ENCODE measurements around the gene ACMSD. TPM values are rescaled to one million over a fixed set of nuclear protein-coding genes. Genes with fewer than 3 reads are reported as not detected.

ACMSD gene
- total RNA-seq, 3 donors from 2014 or later (not counting 1 experiment from before 2014, with no cell fraction given), result not detected

DNA sequence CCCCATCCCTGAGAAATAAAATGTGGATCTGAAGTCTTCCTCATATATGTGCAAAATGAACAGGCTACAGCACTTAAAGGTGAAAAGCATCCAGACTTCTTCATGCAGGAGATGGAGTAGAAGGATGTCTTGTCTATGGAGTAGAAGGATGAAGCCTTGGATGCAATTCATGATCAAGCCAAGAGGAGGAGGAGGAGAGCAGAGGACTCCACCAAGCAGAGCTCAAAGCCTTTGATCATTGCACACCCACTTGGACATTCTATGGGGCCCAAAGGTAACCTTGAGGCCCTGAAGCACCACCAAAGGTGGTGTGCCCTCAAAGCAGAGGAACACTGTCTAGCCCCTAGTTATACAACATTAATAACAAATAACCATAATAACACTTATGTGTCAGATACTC, 17.3 kb downstream of the ACMSD start:
- no peaks in the 10 kb centered on the region for H3K27me3 Mint-ChIP-seq (ENCODE audit: low read depth in 2 of 2)
- Histone ChIP-seq H3K36me3 (ENCODE audit: control insufficient read depth, insufficient read depth, low read length) (no peaks in the 10 kb centered on the region), H3K27ac (ENCODE audit: low read length) (no peak overlapping the region), H3K9me3 (ENCODE audit: control insufficient read depth, insufficient read depth, low read length) (no peaks in the 10 kb centered on the region), H3K27me3 (ENCODE audit: control insufficient read depth, insufficient read depth, low read length) (no peaks in the 10 kb centered on the region), H3K4me3 (ENCODE audit: low read length) (no peak overlapping the region), H3K4me1 (ENCODE audit: control insufficient read depth, insufficient read depth, low read length) (no peaks in the 10 kb centered on the region)
- intact Hi-C loops (cut with micrococcal nuclease), result no loop called here
- ATAC-seq (no peak), DNase-seq (no peak)
- H3K4me1 Mint-ChIP-seq, result no peaks in the 10 kb centered on the region
- no peak overlapping the region for H3K27ac Mint-ChIP-seq
- H3K4me3 Mint-ChIP-seq, result no peak overlapping the region
- TF ChIP-seq, protein P1, sequence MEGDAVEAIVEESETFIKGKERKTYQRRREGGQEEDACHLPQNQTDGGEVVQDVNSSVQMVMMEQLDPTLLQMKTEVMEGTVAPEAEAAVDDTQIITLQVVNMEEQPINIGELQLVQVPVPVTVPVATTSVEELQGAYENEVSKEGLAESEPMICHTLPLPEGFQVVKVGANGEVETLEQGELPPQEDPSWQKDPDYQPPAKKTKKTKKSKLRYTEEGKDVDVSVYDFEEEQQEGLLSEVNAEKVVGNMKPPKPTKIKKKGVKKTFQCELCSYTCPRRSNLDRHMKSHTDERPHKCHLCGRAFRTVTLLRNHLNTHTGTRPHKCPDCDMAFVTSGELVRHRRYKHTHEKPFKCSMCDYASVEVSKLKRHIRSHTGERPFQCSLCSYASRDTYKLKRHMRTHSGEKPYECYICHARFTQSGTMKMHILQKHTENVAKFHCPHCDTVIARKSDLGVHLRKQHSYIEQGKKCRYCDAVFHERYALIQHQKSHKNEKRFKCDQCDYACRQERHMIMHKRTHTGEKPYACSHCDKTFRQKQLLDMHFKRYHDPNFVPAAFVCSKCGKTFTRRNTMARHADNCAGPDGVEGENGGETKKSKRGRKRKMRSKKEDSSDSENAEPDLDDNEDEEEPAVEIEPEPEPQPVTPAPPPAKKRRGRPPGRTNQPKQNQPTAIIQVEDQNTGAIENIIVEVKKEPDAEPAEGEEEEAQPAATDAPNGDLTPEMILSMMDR (IDR thresholded peaks at IDR 0.05), result no peak
- H3K9me3 Mint-ChIP-seq, result no peaks in the 10 kb centered on the region
- no peaks in the 10 kb centered on the region for H3K36me3 Mint-ChIP-seq

DNA sequence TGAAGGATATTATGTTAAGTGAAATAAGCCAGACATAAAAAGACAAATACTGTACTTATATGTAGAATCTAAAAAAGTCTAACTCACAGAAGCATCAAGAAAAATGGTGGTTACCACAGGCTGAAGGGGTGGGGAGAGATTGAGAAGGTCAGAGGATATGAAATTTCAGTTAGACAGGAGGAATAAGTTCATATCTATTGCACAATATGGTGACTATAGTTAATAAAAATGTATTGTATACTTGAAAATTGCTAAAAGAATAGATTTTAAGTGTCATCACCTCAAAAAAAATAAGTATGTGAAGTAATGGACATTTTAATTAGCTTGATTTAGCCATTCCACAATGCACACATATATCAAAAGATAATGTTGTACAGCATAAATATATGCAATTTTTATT, 19.8 kb downstream of the ACMSD start:
- ATAC-seq (no peak), DNase-seq (no peak)
- no peaks in the 10 kb centered on the region for H3K4me1 ChIP-seq (ENCODE audit: control insufficient read depth, insufficient read depth, low read length)
- no peak overlapping the region for H3K27ac ChIP-seq (ENCODE audit: low read length)
- H3K27me3 ChIP-seq (ENCODE audit: control insufficient read depth, insufficient read depth, low read length), result no peaks in the 10 kb centered on the region
- no peaks in the 10 kb centered on the region for H3K36me3 ChIP-seq (ENCODE audit: control insufficient read depth, insufficient read depth, low read length)
- H3K4me3 ChIP-seq (ENCODE audit: low read length), result no peak overlapping the region
- Mint-ChIP-seq H3K4me1 (no peaks in the 10 kb centered on the region), H3K27me3 (ENCODE audit: low read depth in 2 of 2) (no peaks in the 10 kb centered on the region), H3K36me3 (no peaks in the 10 kb centered on the region), H3K27ac (no peak overlapping the region), H3K9me3 (no peaks in the 10 kb centered on the region), H3K4me3 (no peak overlapping the region)
- TF ChIP-seq, protein P1 (IDR thresholded peaks at IDR 0.05), result no peak
- no peaks in the 10 kb centered on the region for H3K9me3 ChIP-seq (ENCODE audit: control insufficient read depth, insufficient read depth, low read length)
- intact Hi-C loops (cut with micrococcal nuclease), result no loop called here

DNA sequence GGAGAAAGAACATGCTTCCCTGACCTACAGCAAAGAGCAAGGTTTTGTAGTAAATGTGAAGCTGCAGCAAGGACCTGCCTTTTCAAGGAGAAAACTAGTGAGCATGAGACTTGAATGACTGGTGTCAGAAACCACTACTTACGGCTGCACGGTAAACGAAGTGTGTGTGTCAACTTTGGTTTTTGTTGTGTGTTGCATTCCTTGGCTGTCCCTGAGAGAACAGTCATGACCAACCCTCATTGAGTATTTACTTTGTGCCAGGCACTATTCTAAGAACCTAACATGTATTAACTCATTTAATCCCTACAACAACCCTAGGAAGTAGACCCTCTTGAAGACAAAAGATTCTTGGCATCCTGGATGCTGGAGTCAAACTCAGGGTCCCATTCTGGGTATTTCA, 22.8 kb downstream of the ACMSD start:
- 98% methylated on average over 3 of the region's 3 CpGs for WGBS (ENCODE audit: insufficient coverage)
- intact Hi-C loops (cut with micrococcal nuclease), result no loop called here
- no peaks in the 10 kb centered on the region for H3K36me3 Mint-ChIP-seq

DNA sequence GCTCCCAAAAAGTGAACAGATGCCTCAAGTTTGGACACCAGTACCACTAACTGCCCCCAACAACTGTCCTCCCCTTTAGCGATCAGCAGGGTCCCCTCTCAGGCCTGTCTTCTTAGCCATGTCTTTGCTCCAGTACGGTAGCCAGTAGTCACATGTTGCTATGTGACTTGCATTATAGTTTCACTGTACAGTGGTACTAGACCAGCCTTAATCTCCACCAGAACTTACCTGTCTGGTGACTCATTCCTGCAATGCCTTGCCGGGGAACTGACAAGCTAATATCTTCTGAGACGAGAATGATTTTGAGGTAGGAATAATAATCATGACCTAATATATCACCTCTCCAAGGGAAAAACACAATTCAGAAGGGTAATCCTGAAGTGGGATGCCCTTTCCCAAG, 23.7 kb downstream of the ACMSD start:
- no peak overlapping the region for H3K4me3 ChIP-seq (ENCODE audit: low read length)
- DNase-seq (no peak), ATAC-seq (no peak)
- Mint-ChIP-seq H3K4me1 (no peaks in the 10 kb centered on the region), H3K36me3 (no peaks in the 10 kb centered on the region), H3K9me3 (no peaks in the 10 kb centered on the region), H3K27ac (no peak overlapping the region), H3K27me3 (ENCODE audit: low read depth in 2 of 2) (no peaks in the 10 kb centered on the region), H3K4me3 (no peak overlapping the region)
- H3K27me3 ChIP-seq (ENCODE audit: control insufficient read depth, insufficient read depth, low read length), result no peaks in the 10 kb centered on the region
- H3K36me3 ChIP-seq (ENCODE audit: control insufficient read depth, insufficient read depth, low read length), result no peaks in the 10 kb centered on the region
- H3K9me3 ChIP-seq (ENCODE audit: control insufficient read depth, insufficient read depth, low read length), result no peaks in the 10 kb centered on the region
- 94% methylated on average over 3 of the region's 4 CpGs for WGBS (ENCODE audit: insufficient coverage)
- H3K27ac ChIP-seq (ENCODE audit: low read length), result no peak overlapping the region
- no peaks in the 10 kb centered on the region for H3K4me1 ChIP-seq (ENCODE audit: control insufficient read depth, insufficient read depth, low read length)
- intact Hi-C loops (cut with micrococcal nuclease), result no loop called here
- TF ChIP-seq, protein P1 (IDR thresholded peaks at IDR 0.05), result no peak

More for the DNA sequence above, 22.8 kb downstream of the ACMSD start:
- Histone ChIP-seq H3K27ac (ENCODE audit: low read length) (no peak overlapping the region), H3K36me3 (ENCODE audit: control insufficient read depth, insufficient read depth, low read length) (no peaks in the 10 kb centered on the region), H3K9me3 (ENCODE audit: control insufficient read depth, insufficient read depth, low read length) (no peaks in the 10 kb centered on the region), H3K27me3 (ENCODE audit: control insufficient read depth, insufficient read depth, low read length) (no peaks in the 10 kb centered on the region), H3K4me3 (ENCODE audit: low read length) (no peak overlapping the region), H3K4me1 (ENCODE audit: control insufficient read depth, insufficient read depth, low read length) (no peaks in the 10 kb centered on the region)
- ATAC-seq (no peak), DNase-seq (no peak)
- TF ChIP-seq, protein P1 (IDR thresholded peaks at IDR 0.05), result no peak
- Mint-ChIP-seq H3K27ac (no peak overlapping the region), H3K4me3 (no peak overlapping the region), H3K4me1 (no peaks in the 10 kb centered on the region), H3K27me3 (ENCODE audit: low read depth in 2 of 2) (no peaks in the 10 kb centered on the region), H3K9me3 (no peaks in the 10 kb centered on the region)
